ENCODE measurements around the gene REXO1.

REXO1 gene

GRCh38 chr19:1839658-1840540 is 8.4 kb downstream of the REXO1 start:
- no peak for DNase-seq (ENCODE audit: low read depth)
- no peak overlapping the region for H3K4me3 ChIP-seq (ENCODE audit: low read length)
- TF ChIP-seq CTCF (IDR thresholded peaks at IDR 0.05; ENCODE audit: insufficient read depth, low read depth, low read length, missing control alignments) = no peak

GRCh38 chr19:1837625-1838105 is 10.6 kb downstream of the REXO1 start:
- no peak for DNase-seq (ENCODE audit: low read depth)
- H3K4me3 ChIP-seq (ENCODE audit: low read length) = no peak overlapping the region
- TF ChIP-seq CTCF (IDR thresholded peaks at IDR 0.05; ENCODE audit: insufficient read depth, low read depth, low read length, missing control alignments) = peak; percentile 87

GRCh38 chr19:1837222-1837565 is 11.1 kb downstream of the REXO1 start:
- no peak overlapping the region for H3K4me3 ChIP-seq (ENCODE audit: low read length)
- no peak for DNase-seq (ENCODE audit: low read depth)
- TF ChIP-seq CTCF (IDR thresholded peaks at IDR 0.05; ENCODE audit: insufficient read depth, low read depth, low read length, missing control alignments) = no peak

- TF ChIP-seq CTCF (IDR thresholded peaks at IDR 0.05; ENCODE audit: insufficient read depth, low read depth, low read length, missing control alignments) = no peak
- no peak for DNase-seq (ENCODE audit: low read depth)
- no peak overlapping the region for H3K4me3 ChIP-seq (ENCODE audit: low read length)
These were observed 11.6 kb downstream of the REXO1 start for GRCh38 chr19:1836458-1837221.

- no peak for TF ChIP-seq CTCF (IDR thresholded peaks at IDR 0.05; ENCODE audit: insufficient read depth, low read depth, low read length, missing control alignments)
- H3K4me3 ChIP-seq (ENCODE audit: low read length) = no peak overlapping the region
- DNase-seq (ENCODE audit: low read depth) = no peak
These were observed 14.7 kb downstream of the REXO1 start for GRCh38 chr19:1833540-1833939.

- H3K4me3 ChIP-seq (ENCODE audit: low read length) = no peak overlapping the region
- DNase-seq (ENCODE audit: low read depth) = no peak
- no peak for TF ChIP-seq CTCF (IDR thresholded peaks at IDR 0.05; ENCODE audit: insufficient read depth, low read depth, low read length, missing control alignments)
These were observed 16.1 kb downstream of the REXO1 start for GRCh38 chr19:1832046-1832663.

Data from epithelial cell of esophagus (primary cell).